IPS-18a (cell line): Measurements from ENCODE around the gene SRF.

ENCODE experiments used
- H3K27ac ChIP-seq: one replicate; pipeline ENCODE4 v1.5.1; 2013; ENCODE audit warnings: low read length
- H3K27me3 ChIP-seq: one replicate; pipeline ENCODE4 v1.6.1; 2013; ENCODE audit warnings: mild to moderate bottlenecking, low read length; ENCODE audit not compliant: control insufficient read depth, insufficient read depth
- H3K36me3 ChIP-seq: one replicate; pipeline ENCODE4 v1.6.1; 2013; ENCODE audit warnings: low read depth, low read length; ENCODE audit not compliant: control insufficient read depth
- H3K4me1 ChIP-seq: one replicate; pipeline ENCODE4 v1.6.1; 2013; ENCODE audit warnings: low read depth, low read length; ENCODE audit not compliant: control insufficient read depth
- H3K4me3 ChIP-seq: one replicate; pipeline ENCODE4 v1.5.1; 2013; ENCODE audit warnings: low read length
- H3K9ac ChIP-seq: one replicate; pipeline ENCODE4 v1.6.1; 2013; ENCODE audit warnings: mild to moderate bottlenecking, low read length, moderate library complexity
- H3K9me3 ChIP-seq: one replicate; pipeline ENCODE4 v1.6.1; 2013; ENCODE audit warnings: low read depth, low read length; ENCODE audit not compliant: control insufficient read depth

The SRF gene

DNA sequence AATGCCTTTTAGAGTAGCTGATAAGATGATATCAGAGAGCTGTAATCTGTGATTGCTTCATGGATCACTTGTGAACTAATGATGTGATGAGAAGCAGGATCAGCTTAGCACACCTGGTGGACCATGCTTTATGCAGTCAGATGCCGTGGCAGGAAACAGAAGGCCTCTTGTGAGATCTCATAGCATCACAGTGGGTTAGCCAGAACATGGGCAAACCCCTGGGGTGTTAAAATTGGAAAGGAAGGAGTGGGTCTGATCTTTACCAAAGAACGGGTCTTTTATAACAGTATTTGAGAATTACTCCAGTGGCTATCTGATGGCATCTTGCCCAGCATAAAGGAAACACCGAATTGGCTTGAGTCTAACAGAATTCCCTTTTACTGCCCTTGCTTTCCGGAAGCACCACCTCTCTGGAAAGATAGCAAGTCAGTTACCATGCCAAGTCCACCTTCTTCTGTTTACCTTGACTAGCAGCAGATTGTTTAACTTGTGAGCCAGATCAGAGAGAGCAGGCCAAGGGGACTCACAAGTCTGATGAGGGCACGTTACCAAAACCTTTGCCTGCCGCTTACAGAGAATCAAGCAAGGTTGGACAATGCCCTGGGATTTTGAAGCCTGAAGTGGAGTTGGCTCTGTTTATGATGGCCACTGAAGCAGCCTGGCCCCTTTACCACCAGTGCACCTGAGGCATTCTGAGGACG, 20.9 kb upstream of the SRF start:
- Histone ChIP-seq H3K27ac (no peak overlapping the region), H3K4me1 (no peaks in the 10 kb centered on the region), H3K4me3 (no peak overlapping the region), H3K27me3 (no peaks in the 10 kb centered on the region), H3K9me3 (no peaks in the 10 kb centered on the region), H3K36me3 (peaks cover 3% of the 10 kb centered on the region), H3K9ac (no peak overlapping the region)

GRCh38 chr6:43159599-43159998, 11.5 kb upstream of the SRF start:
- Histone ChIP-seq H3K9ac (no peak overlapping the region), H3K9me3 (no peaks in the 10 kb centered on the region), H3K27ac (no peak overlapping the region), H3K36me3 (peaks cover 7% of the 10 kb centered on the region), H3K4me3 (no peak overlapping the region), H3K27me3 (no peaks in the 10 kb centered on the region), H3K4me1 (no peaks in the 10 kb centered on the region)

DNA sequence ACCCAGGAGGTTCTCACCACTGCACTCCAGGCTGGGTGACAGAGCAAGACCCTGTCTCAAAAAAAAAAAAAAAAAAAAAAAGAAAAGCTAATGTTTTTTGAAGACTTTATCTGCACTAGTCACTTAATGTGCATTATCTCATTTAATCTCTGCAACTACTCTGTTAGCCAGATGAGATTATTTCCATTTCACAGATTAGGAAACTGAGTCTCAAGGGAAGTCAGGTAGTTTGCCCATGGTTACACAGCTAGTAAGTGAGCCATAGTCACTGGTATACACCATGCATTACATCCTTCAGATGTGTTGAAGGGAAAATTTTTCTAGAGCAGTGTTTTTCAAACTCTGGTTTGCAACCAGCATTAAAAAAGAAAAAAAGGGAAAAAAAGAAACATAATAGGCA, 7.2 kb upstream of the SRF start:
- Histone ChIP-seq H3K36me3 (peaks cover 7% of the 10 kb centered on the region), H3K9ac (no peak overlapping the region), H3K9me3 (no peaks in the 10 kb centered on the region), H3K4me3 (no peak overlapping the region), H3K27me3 (no peaks in the 10 kb centered on the region), H3K4me1 (no peaks in the 10 kb centered on the region), H3K27ac (no peak overlapping the region)

GRCh38 chr6:43170417-43170930, 595 bp upstream of the SRF start:
- peak overlapping the region; percentile 95 for H3K27ac ChIP-seq

DNA sequence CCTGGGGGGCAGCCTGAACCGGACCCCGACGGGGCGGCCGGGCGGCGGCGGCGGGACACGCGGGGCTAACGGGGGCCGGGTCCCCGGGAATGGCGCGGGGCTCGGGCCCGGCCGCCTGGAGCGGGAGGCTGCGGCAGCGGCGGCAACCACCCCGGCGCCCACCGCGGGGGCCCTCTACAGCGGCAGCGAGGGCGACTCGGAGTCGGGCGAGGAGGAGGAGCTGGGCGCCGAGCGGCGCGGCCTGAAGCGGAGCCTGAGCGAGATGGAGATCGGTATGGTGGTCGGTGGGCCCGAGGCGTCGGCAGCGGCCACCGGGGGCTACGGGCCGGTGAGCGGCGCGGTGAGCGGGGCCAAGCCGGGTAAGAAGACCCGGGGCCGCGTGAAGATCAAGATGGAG, 636 bp downstream of the SRF start:
- Histone ChIP-seq H3K4me3 (peak overlapping the region; percentile 92), H3K4me1 (peaks cover 22% of the 10 kb centered on the region), H3K9me3 (no peaks in the 10 kb centered on the region), H3K27ac (peak overlapping the region; percentile 38), H3K9ac (peak overlapping the region; percentile 89), H3K36me3 (peaks cover 19% of the 10 kb centered on the region), H3K27me3 (no peaks in the 10 kb centered on the region)

More at GRCh38 chr6:43170417-43170930, 595 bp upstream of the SRF start:
- Histone ChIP-seq H3K9ac (peak overlapping the region; percentile 85), H3K36me3 (peaks cover 7% of the 10 kb centered on the region), H3K4me3 (peak overlapping the region; percentile 73), H3K9me3 (no peaks in the 10 kb centered on the region), H3K4me1 (peaks cover 22% of the 10 kb centered on the region), H3K27me3 (no peaks in the 10 kb centered on the region)

DNA sequence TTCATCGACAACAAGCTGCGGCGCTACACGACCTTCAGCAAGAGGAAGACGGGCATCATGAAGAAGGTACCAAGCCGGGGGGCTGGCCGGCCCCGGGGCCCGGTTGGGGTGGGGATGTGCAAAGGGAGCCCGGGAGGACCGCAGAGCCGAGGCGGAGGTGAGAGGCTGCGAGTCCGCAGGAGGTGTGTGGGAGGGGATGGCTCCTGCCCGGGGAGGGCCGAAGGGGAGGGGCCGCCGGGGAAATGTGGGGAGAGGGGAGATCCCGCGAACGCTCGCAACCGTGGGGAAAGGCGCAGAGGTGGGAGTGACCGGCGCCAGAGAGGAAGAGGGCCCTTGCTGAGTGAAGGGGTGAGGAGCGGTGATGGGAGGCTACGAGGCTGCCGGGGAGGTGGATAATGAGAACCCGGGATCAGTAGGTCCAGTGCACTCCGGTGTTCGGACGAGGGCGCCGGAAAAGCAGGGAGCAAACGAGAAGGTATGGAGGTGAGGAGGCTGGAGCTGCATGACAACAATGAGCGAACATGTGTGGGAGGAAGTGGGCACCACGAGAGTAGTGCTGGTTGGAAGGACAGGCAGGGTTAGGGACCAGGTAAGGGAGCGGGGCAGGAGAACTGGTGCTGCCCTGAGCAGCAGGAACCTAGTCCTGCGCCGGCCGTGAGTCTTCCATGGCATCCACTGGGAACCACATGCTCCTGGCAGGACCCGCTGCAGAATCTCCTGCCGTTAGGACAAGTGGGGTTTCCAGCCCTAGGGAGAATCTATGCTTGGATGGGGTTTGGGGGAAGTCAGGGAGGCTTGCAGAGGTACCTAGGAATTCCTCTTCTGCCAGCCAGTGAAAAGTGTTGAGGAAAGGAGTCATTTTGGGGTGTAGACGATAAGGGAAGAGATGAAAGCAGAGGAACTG, 1.3 kb downstream of the SRF start:
- Histone ChIP-seq H3K9ac (peak overlapping the region; percentile 89), H3K4me3 (peak overlapping the region; percentile 92), H3K4me1 (peaks cover 22% of the 10 kb centered on the region), H3K9me3 (no peaks in the 10 kb centered on the region), H3K27me3 (no peaks in the 10 kb centered on the region), H3K36me3 (peaks cover 22% of the 10 kb centered on the region), H3K27ac (peak overlapping the region; percentile 38)

- peak overlapping the region; percentile 92 for H3K4me3 ChIP-seq
- H3K4me1 ChIP-seq, result peaks cover 22% of the 10 kb centered on the region
- H3K9ac ChIP-seq, result peak overlapping the region; percentile 63
- peaks cover 32% of the 10 kb centered on the region for H3K36me3 ChIP-seq
- H3K27ac ChIP-seq, result peak overlapping the region; percentile 72
- H3K27me3 ChIP-seq, result no peaks in the 10 kb centered on the region
- no peaks in the 10 kb centered on the region for H3K9me3 ChIP-seq
Observed at GRCh38 chr6:43173591-43174262, 2.7 kb downstream of the SRF start.

DNA sequence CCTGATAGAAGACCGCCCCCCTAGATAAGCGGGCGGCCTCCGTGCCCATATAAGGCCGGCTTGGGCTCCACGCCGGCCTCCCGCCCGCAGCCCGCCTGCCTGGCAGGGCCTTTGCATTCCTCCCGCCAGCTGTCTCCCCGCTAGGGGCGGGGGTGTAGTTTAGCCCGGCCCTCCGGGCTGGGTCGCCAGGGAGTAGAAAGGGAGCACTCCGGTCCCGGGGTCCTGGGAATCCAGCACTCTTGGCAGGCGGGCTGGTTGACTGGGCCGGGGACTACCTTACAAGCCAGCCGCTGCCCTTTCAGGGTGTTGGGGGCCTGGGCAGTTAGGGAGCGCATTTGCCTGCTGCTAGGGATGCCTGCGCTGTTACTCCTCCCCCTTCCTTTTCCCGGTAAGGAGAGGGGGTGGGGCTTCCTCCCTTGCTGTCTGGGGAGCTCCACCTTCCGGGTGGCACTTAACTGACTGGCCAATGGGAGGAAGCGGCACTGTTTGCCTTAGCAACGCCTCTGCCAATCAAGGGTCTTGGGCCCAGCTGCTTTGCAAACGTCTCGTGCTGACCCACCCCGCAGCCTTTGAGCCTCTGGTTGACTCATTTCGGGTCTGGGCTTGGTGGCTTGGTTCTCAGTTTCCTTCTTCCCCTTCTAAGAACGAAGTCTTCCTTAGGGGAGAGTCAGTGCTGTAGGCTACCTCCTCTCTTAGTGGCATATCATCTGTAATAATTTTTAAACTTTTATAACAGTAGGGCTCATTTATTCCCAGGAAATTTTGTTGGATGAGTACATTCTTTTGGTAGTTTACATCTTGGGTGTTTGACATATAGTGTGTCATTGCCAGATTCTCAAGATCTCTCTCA, 3.4 kb downstream of the SRF start:
- H3K4me3 ChIP-seq, result peak overlapping the region; percentile 92
- peaks cover 35% of the 10 kb centered on the region for H3K36me3 ChIP-seq
- no peaks in the 10 kb centered on the region for H3K27me3 ChIP-seq

GRCh38 chr6:43175676-43176422, 4.8 kb downstream of the SRF start:
- Histone ChIP-seq H3K27me3 (no peaks in the 10 kb centered on the region), H3K9me3 (no peaks in the 10 kb centered on the region), H3K9ac (no peak overlapping the region), H3K36me3 (peaks cover 35% of the 10 kb centered on the region), H3K4me3 (no peak overlapping the region), H3K27ac (no peak overlapping the region), H3K4me1 (peaks cover 22% of the 10 kb centered on the region)

More for the DNA sequence above, 3.4 kb downstream of the SRF start:
- Histone ChIP-seq H3K9me3 (no peaks in the 10 kb centered on the region), H3K27ac (peak overlapping the region; percentile 72), H3K9ac (peak overlapping the region; percentile 63), H3K4me1 (peaks cover 22% of the 10 kb centered on the region)

DNA sequence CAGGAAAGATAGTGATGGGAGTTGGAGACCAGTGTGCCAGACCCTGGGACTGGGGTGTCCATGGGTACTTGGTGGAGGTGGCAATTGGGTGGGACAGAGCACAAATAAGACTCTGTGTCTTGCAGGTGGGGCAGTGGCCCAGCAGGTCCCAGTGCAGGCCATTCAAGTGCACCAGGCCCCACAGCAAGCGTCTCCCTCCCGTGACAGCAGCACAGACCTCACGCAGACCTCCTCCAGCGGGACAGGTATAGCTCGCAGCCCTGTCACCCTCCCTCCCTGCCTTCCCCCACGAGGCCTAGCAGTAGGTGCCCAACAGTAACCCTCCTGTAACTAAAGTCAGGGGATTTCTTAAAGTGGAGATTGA, 5.3 kb downstream of the SRF start:
- Histone ChIP-seq H3K9me3 (no peaks in the 10 kb centered on the region), H3K36me3 (peaks cover 35% of the 10 kb centered on the region), H3K4me1 (peaks cover 27% of the 10 kb centered on the region), H3K27ac (no peak overlapping the region), H3K4me3 (no peak overlapping the region), H3K9ac (no peak overlapping the region), H3K27me3 (no peaks in the 10 kb centered on the region)
